Activated CD4-positive, alpha-beta memory T cell treated with anti-CD3 and anti-CD28 coated beads, Interleukin-2, amount 10 ng/mL, durations not matched to agents 7 days and 5 days (primary cell): ENCODE results near the gene TMEM62. TPM values are rescaled to one million over a fixed set of nuclear protein-coding genes. Genes with fewer than 3 reads are reported as not detected.
"Not testable (repeated sequence)": the region's sequence is repeated elsewhere in the genome, so short reads cannot be mapped to it uniquely, and the experiment has no call there.

Experiments
- CTCF ChIA-PET: fragments of 350-600 bp; sonication (Branson Sonifier 250); formaldehyde crosslinking; loops from one replicate; lab custom pipeline; 2021; ENCODE audit warnings: antibody characterized with exemption, inconsistent platforms; lab: Charles Lee
- POLR2A ChIA-PET: fragments of 350-600 bp; sonication (Branson Sonifier 250); formaldehyde crosslinking; loops from one replicate; lab custom pipeline; 2021; ENCODE audit warnings: antibody characterized with exemption; lab: Charles Lee
- DNase-seq: peaks from one replicate; pipeline ENCODE4 v3.0.0-alpha.2; 2020
- H3K27ac Mint-ChIP-seq: one replicate; pipeline ENCODE4 v1.8.0; 2021; ENCODE audit warnings: mild to moderate bottlenecking, mixed read lengths
- H3K27me3 Mint-ChIP-seq: one replicate; pipeline ENCODE4 v1.8.0; 2021; ENCODE audit warnings: mixed read lengths
- H3K36me3 Mint-ChIP-seq: one replicate; pipeline ENCODE4 v1.8.0; 2021; ENCODE audit warnings: low read depth, mixed read lengths
- H3K4me1 Mint-ChIP-seq: one replicate; pipeline ENCODE4 v1.8.0; 2021; ENCODE audit warnings: mixed read lengths
- H3K4me3 Mint-ChIP-seq: one replicate; pipeline ENCODE4 v1.8.0; 2021; ENCODE audit warnings: mild to moderate bottlenecking, mixed read lengths
- H3K9me3 Mint-ChIP-seq: one replicate; pipeline ENCODE4 v1.8.0; 2021; ENCODE audit warnings: mixed read lengths
- total RNA-seq, 2 experiments: library from RNA; stranded (reverse); gene quantifications; one replicate each; pipeline ENCODE4 v1.2.3, GENCODE V29; 2021

The TMEM62 gene
- total RNA-seq, 2 experiments from 2014 or later: 24.2 to 24.9 TPM

DNA sequence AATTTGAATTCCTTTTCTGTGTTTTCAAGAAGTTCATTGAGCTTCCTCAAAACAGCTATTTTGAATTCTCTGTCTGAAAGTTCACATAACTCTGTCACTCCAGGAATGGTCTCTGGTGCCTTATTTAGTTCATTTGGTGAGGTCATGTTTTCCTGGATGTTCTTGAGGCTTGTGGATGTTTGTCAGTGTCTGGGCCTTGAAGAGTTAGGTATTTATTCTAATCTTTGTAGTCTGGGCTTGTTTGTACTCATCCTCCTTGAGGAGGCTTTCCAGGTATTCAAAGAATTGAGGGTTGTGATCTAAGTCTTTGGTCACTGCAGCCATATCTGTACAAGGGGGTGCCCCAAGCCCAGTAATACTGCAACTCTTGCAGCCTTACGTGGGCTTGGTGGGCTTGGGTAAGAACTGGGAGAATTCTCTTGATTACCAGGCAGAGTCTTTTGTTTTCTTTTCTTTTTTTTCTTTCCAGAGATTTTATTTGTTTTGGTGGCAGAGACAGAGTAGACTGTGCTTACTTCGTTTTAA lies 32.5 kb downstream of the TMEM62 start:
- H3K36me3 Mint-ChIP-seq: peaks cover 49% of the 10 kb centered on the region
- peaks cover 4% of the 10 kb centered on the region for H3K4me1 Mint-ChIP-seq
- no peaks in the 10 kb centered on the region for H3K27me3 Mint-ChIP-seq
- no peaks in the 10 kb centered on the region for H3K9me3 Mint-ChIP-seq
- ChIA-PET POLR2A (no interaction called here), CTCF (no interaction called here)
- DNase-seq: no peak
- H3K27ac Mint-ChIP-seq: no peak overlapping the region
- no peak overlapping the region for H3K4me3 Mint-ChIP-seq

GRCh38 chr15:43167261-43167660 lies 33.9 kb downstream of the TMEM62 start:
- POLR2A ChIA-PET, H3K4me1 Mint-ChIP-seq, H3K9me3 Mint-ChIP-seq, H3K27ac Mint-ChIP-seq, H3K4me3 Mint-ChIP-seq, DNase-seq, CTCF ChIA-PET, H3K27me3 Mint-ChIP-seq: not testable (repeated sequence)
- H3K36me3 Mint-ChIP-seq: peaks cover 52% of the 10 kb centered on the region

- POLR2A ChIA-PET: no interaction called here
- CTCF ChIA-PET: no interaction called here
- Mint-ChIP-seq H3K27ac (no peak overlapping the region), H3K4me1 (peaks cover 4% of the 10 kb centered on the region), H3K9me3 (no peaks in the 10 kb centered on the region), H3K36me3 (peaks cover 59% of the 10 kb centered on the region), H3K4me3 (no peak overlapping the region), H3K27me3 (no peaks in the 10 kb centered on the region)
- no peak for DNase-seq
These were observed 35.1 kb downstream of the TMEM62 start for GRCh38 chr15:43168192-43169107.

- H3K27me3 Mint-ChIP-seq: no peaks in the 10 kb centered on the region
- no peak overlapping the region for H3K4me3 Mint-ChIP-seq
- no peak for DNase-seq
- ChIA-PET POLR2A (no interaction called here), CTCF (no interaction called here)
- H3K27ac Mint-ChIP-seq: no peak overlapping the region
- H3K4me1 Mint-ChIP-seq: peaks cover 4% of the 10 kb centered on the region
- H3K9me3 Mint-ChIP-seq: no peaks in the 10 kb centered on the region
- H3K36me3 Mint-ChIP-seq: peaks cover 65% of the 10 kb centered on the region
These were observed 36.5 kb downstream of the TMEM62 start for GRCh38 chr15:43169888-43170287.

DNA sequence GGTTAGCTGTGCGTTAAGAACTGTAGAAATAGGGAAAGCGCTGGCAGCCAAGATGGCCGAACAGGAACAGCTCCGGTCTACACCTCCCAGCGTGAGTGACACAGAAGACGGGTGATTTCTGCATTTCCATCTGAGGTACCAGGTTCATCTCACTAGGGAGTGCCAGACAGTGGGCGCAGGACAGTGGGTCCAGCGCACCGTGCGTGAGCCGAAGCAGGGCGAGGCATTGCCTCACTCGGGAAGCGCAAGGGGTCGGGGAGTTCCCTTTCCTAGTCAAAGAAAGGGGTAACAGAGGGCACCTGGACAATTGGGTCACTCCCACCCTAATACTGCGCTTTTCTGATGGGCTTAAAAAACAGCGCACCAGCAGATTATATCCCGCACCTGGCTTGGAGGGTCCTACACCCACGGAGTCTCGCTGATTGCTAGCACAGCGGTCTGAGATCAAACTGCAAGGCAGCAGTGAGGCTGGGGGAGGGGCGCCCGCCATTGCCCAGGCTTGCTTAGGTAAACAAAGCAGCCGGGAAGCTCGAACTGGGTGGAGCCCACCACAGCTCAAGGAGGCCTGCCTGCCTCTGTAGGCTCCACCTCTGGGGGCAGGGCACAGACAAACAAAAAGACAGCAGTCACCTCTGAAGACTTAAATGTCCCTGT lies 42.4 kb downstream of the TMEM62 start:
- not testable (repeated sequence) for H3K9me3 Mint-ChIP-seq, H3K4me1 Mint-ChIP-seq, H3K4me3 Mint-ChIP-seq, H3K27me3 Mint-ChIP-seq, DNase-seq, H3K27ac Mint-ChIP-seq
- CTCF ChIA-PET: interaction anchor here (1.5 kb wide), 1 partner anchor 32 kb away, joined by 4 read pairs; no protein-coding TSS in a partner anchor
- H3K36me3 Mint-ChIP-seq: peaks cover 66% of the 10 kb centered on the region
- POLR2A ChIA-PET: interaction anchor here (1.9 kb wide), 1 partner anchor 8 kb away, joined by 4 read pairs; no protein-coding TSS in a partner anchor

DNA sequence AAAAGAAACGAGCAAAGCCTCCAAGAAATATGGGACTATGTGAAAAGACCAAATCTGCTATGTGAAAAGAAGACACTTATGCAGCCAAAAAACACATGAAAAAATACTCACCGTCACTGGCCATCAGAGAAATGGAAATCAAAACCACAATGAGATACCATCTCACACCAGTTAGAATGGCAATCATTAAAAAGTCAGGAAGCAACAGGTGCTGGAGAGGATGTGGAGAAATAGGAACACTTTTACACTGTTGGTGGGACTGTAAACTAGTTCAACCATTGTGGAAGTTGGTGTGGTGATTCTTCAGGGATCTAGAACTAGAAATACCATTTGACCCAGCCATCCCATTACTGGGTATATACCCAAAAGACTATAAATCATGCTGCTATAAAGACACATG lies 43.8 kb downstream of the TMEM62 start:
- DNase-seq, H3K27ac Mint-ChIP-seq, H3K27me3 Mint-ChIP-seq, H3K4me1 Mint-ChIP-seq, CTCF ChIA-PET, H3K4me3 Mint-ChIP-seq, H3K9me3 Mint-ChIP-seq, POLR2A ChIA-PET: not testable (repeated sequence)
- H3K36me3 Mint-ChIP-seq: peaks cover 72% of the 10 kb centered on the region

DNA sequence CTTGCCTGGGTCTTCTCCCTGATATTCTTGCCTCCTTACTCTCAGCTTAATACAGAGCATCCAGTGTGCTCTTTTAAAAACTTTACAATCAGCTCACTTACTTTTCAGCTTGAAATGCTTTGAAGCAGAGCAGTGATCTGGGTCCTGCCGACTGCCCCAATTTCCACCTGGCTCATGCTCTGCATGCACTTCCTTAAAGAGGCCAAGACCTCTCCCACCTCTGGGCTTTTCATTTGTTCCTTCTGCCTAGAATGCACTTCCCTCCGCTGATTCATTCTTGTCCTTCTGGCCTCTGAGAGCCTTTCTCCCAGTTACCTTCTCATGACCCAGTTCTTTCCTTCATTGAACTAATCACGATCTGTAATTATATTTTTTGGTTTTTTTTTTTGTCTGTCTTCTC lies 49.9 kb downstream of the TMEM62 start:
- ChIA-PET POLR2A (interaction anchor here (1.0 kb wide), 1 partner anchor 8 kb away, joined by 4 read pairs; no protein-coding TSS in a partner anchor), CTCF (interaction anchor here (1.1 to 2.5 kb wide), 5 partner anchors 21 to 102 kb away, joined by 3 to 7 read pairs (median 3); no protein-coding TSS in a partner anchor)
- Mint-ChIP-seq H3K9me3 (no peaks in the 10 kb centered on the region), H3K27ac (no peak overlapping the region), H3K4me3 (no peak overlapping the region), H3K27me3 (no peaks in the 10 kb centered on the region), H3K36me3 (peaks cover 52% of the 10 kb centered on the region), H3K4me1 (peaks cover 27% of the 10 kb centered on the region)
- no peak for DNase-seq

DNA sequence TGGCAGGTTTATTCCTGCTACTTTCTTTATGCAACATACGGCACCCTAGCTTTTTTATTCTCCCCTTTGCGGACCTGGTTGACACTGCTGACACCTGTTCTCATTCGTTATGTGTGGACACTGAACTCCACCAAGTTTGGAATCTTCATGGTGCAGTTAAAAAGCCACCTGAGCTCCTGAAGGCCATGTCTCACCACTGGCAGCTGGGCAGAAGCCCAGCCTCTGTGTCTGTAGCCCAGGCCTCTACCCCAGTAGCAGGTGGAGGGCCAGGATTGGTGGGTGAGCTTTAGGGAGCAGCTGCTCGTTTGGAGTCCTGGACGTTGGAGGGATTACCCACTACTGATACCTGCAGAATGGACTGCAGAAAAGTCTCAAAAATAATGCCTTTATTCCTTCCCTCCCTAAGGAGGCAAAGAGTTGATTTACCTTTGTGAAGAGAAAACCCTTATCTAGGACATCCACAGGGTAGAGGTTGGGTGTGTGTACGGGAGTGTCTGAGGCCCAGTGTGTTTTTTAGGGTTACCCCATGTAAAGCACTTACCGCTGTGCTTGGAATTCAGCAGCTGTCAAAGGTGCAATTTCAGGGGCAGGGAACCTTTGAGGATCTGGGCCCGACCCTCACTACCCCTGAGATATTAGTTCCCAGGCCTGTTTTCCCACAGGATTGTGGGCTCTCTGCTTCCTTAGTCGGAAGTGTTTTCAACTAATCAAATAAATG lies 51.2 kb downstream of the TMEM62 start:
- Mint-ChIP-seq H3K4me1 (peaks cover 38% of the 10 kb centered on the region), H3K27ac (peak overlapping the region; percentile 95), H3K9me3 (no peaks in the 10 kb centered on the region), H3K4me3 (peak overlapping the region; percentile 86), H3K27me3 (no peaks in the 10 kb centered on the region), H3K36me3 (peaks cover 48% of the 10 kb centered on the region)
- CTCF ChIA-PET: interaction anchor here (1.1 to 2.5 kb wide), 4 partner anchors 20 to 101 kb away, joined by 3 to 7 read pairs (median 4); no protein-coding TSS in a partner anchor
- POLR2A ChIA-PET: interaction anchor here (0.6 to 3.1 kb wide), 8 partner anchors 9 to 147 kb away, joined by 3 to 17 read pairs (median 4); partner anchors contain the start of gene UBR1
- DNase-seq: no peak

GRCh38 chr15:43185157-43186002 lies 52.0 kb downstream of the TMEM62 start, which contains the start of gene CCNDBP1:
CCNDBP1 (plus strand) TSS chr15:43185403; CDS start chr15:43185499, 96 bp downstream.
- Mint-ChIP-seq H3K4me3 (peak within 1 kb of the TSS; percentile 86), H3K27me3 (no peaks in the 10 kb centered on the region), H3K27ac (peak within 1 kb of the TSS; percentile 95), H3K9me3 (no peaks in the 10 kb centered on the region), H3K4me1 (peaks cover 39% of the 10 kb centered on the region), H3K36me3 (peaks cover 53% of the 10 kb centered on the region)
- POLR2A ChIA-PET: interaction anchor here (0.9 to 3.1 kb wide), 7 partner anchors 11 to 146 kb away, joined by 3 to 17 read pairs (median 4); partner anchors contain the start of gene UBR1
- CTCF ChIA-PET: interaction anchor here (1.0 to 2.5 kb wide), 2 partner anchors 19 to 95 kb away, joined by 3 to 7 read pairs; no protein-coding TSS in a partner anchor
- DNase-seq: peak; percentile 95

DNA sequence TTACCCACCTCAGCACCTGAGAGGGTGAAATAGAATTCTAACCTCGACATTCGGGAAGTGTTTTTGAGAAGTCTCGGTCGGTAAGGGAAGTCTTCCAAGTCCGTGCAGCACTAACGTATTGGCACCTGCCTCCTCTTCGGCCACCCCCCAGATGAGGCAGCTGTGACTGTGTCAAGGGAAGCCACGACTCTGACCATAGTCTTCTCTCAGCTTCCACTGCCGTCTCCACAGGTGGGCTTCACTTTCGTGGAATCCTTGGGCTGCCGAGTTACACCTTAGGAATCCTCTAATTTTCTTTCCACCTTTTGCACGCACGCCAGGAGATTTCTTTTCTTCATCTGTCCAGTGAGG lies 52.6 kb downstream of the TMEM62 start:
- ChIA-PET POLR2A (interaction anchor here (0.9 to 3.1 kb wide), 10 partner anchors 11 to 146 kb away, joined by 3 to 17 read pairs (median 4); partner anchors contain the start of gene UBR1), CTCF (interaction anchor here (0.8 to 1.3 kb wide), 5 partner anchors 9 to 100 kb away, joined by 3 to 4 read pairs (median 3); no protein-coding TSS in a partner anchor)
- Mint-ChIP-seq H3K4me3 (peak overlapping the region; percentile 86), H3K27ac (peak overlapping the region; percentile 95), H3K27me3 (no peaks in the 10 kb centered on the region), H3K9me3 (no peaks in the 10 kb centered on the region), H3K4me1 (peaks cover 39% of the 10 kb centered on the region), H3K36me3 (peaks cover 54% of the 10 kb centered on the region)
- DNase-seq: no peak

GRCh38 chr15:43187544-43188155 lies 54.3 kb downstream of the TMEM62 start:
- H3K36me3 Mint-ChIP-seq: peaks cover 57% of the 10 kb centered on the region
- peaks cover 39% of the 10 kb centered on the region for H3K4me1 Mint-ChIP-seq
- ChIA-PET POLR2A (no interaction called here), CTCF (interaction anchor here (1.4 kb wide), 1 partner anchor 17 kb away, joined by 4 read pairs; no protein-coding TSS in a partner anchor)
- peak overlapping the region; percentile 23 for H3K27ac Mint-ChIP-seq
- no peaks in the 10 kb centered on the region for H3K9me3 Mint-ChIP-seq
- no peaks in the 10 kb centered on the region for H3K27me3 Mint-ChIP-seq
- DNase-seq: no peak
- H3K4me3 Mint-ChIP-seq: peak overlapping the region; percentile 31
